Natural killer cell (primary cell): ENCODE data around the gene SGO2. TPM values are rescaled to one million over a fixed set of nuclear protein-coding genes. Genes with fewer than 3 reads are reported as not detected.

ENCODE experiments used
- ATAC-seq, 3 donors: fragments of 150-1000 bp in 2 of 3; fragments of 200-7000 bp in 1 of 3; cut with Tn5 transposase; 1 replicate in 1 of 3; 2 replicates in 2 of 3; pipeline ENCODE4 v1.10.0; 2021; ENCODE audit warnings: mild to moderate bottlenecking in 2 of 3, moderate library complexity in 2 of 3
- DNase-seq, 2 donors: peaks; one replicate each; pipeline versions ENCODE4 v3.0.0 to v3.0.0-alpha.2; 2013 to 2021; ENCODE audit warnings: mixed read lengths in 1 of 2
- H3K27ac ChIP-seq: one replicate; pipeline ENCODE4 v1.5.1; 2013; ENCODE audit warnings: mild to moderate bottlenecking, low read length
- H3K27me3 ChIP-seq: one replicate; pipeline ENCODE4 v1.6.1; 2013; ENCODE audit warnings: low read length; ENCODE audit not compliant: control insufficient read depth, insufficient read depth
- H3K36me3 ChIP-seq: one replicate; pipeline ENCODE4 v1.6.1; 2013; ENCODE audit warnings: low read length; ENCODE audit not compliant: control insufficient read depth, insufficient read depth
- H3K4me1 ChIP-seq: one replicate; pipeline ENCODE4 v1.6.1; 2013; ENCODE audit warnings: low read length; ENCODE audit not compliant: control insufficient read depth, insufficient read depth
- H3K4me3 ChIP-seq: one replicate; pipeline ENCODE4 v1.5.1; 2013; ENCODE audit warnings: low read length
- H3K9me3 ChIP-seq: one replicate; pipeline ENCODE4 v1.6.1; 2013; ENCODE audit warnings: low read length; ENCODE audit not compliant: control insufficient read depth, insufficient read depth
- H3K27ac Mint-ChIP-seq, 2 donors: one replicate each; pipeline ENCODE4 v1.8.0; 2022; ENCODE audit warnings: mild to moderate bottlenecking in 2 of 2, mixed read lengths in 2 of 2, moderate library complexity in 1 of 2
- H3K27me3 Mint-ChIP-seq, 2 donors: one replicate each; pipeline ENCODE4 v1.8.0; 2022; ENCODE audit warnings: low read depth in 2 of 2, mixed read lengths in 2 of 2
- H3K36me3 Mint-ChIP-seq: one replicate; pipeline ENCODE4 v1.8.0; 2022; ENCODE audit warnings: mixed read lengths
- H3K4me1 Mint-ChIP-seq, 2 donors: one replicate each; pipeline ENCODE4 v1.8.0; 2022; ENCODE audit warnings: mixed read lengths in 2 of 2
- H3K4me3 Mint-ChIP-seq: one replicate; pipeline ENCODE4 v1.8.0; 2022; ENCODE audit warnings: mild to moderate bottlenecking, moderate library complexity, mixed read lengths
- H3K9me3 Mint-ChIP-seq, 2 donors: one replicate each; pipeline ENCODE4 v1.8.0; 2022; ENCODE audit warnings: mixed read lengths in 2 of 2
- CTCF ChIP-seq: fragments of 200-600 bp; IDR thresholded peaks from one replicate; pipeline ENCODE4 v1.8.0; 2022; ENCODE audit warnings: antibody characterized with exemption
- WGBS: methylation state at CpG from one replicate; pipeline ENCODE4 v1.1.7; 2013; ENCODE audit warnings: missing lambda C conversion rate; ENCODE audit not compliant: insufficient coverage; 5-methylcytosine and 5-hydroxymethylcytosine counted together
- intact Hi-C: fragments of 100-400 bp; cut with micrococcal nuclease; formaldehyde crosslinking; loops from one replicate; pipeline ENCODE4 v1.14.2; 2022
- total RNA-seq, 4 donors: library from RNA; stranded (reverse); fragments of 120-200 nt in 1 of 4; gene quantifications; one replicate each; pipeline versions ENCODE4 v1.2.3 to v1.2.4, GENCODE V29; 2013 to 2022

Gene SGO2
- total RNA-seq, 3 donors from 2014 or later (not counting 1 experiment from before 2014, with no cell fraction given), result 2.3 to 5.4 (median 3.1) TPM

GRCh38 chr2:200523604-200524003 lies 2.4 kb upstream of the SGO2 start:
- Mint-ChIP-seq H3K4me1 (peaks cover 9 to 10% of the 10 kb centered on the region in 2 donors), H3K27me3 (peaks cover 2 to 7% of the 10 kb centered on the region in 2 donors), H3K4me3 (no peak overlapping the region), H3K9me3 (no peaks in the 10 kb centered on the region), H3K27ac (no peak overlapping the region), H3K36me3 (no peaks in the 10 kb centered on the region)
- 54% methylated on average over 1 of the region's 2 CpGs for WGBS
- Histone ChIP-seq H3K9me3 (no peaks in the 10 kb centered on the region), H3K36me3 (no peaks in the 10 kb centered on the region), H3K4me3 (no peak overlapping the region), H3K4me1 (peaks cover 7% of the 10 kb centered on the region), H3K27me3 (no peaks in the 10 kb centered on the region), H3K27ac (no peak overlapping the region)
- intact Hi-C loops, result no loop called here
- no peak for ATAC-seq
- DNase-seq, result no peak
- TF ChIP-seq CTCF, result no peak

- Histone ChIP-seq H3K27me3 (no peaks in the 10 kb centered on the region), H3K4me3 (no peak overlapping the region), H3K9me3 (no peaks in the 10 kb centered on the region), H3K27ac (no peak overlapping the region), H3K4me1 (peaks cover 7% of the 10 kb centered on the region), H3K36me3 (no peaks in the 10 kb centered on the region)
- Mint-ChIP-seq H3K9me3 (no peaks in the 10 kb centered on the region), H3K36me3 (no peaks in the 10 kb centered on the region), H3K4me3 (peak overlapping the region; percentile 92), H3K27me3 (peaks cover 2 to 7% of the 10 kb centered on the region in 2 donors), H3K27ac (no peak overlapping the region), H3K4me1 (peaks cover 9 to 10% of the 10 kb centered on the region in 2 donors)
- DNase-seq (no peak), ATAC-seq (no peak)
- 83% methylated on average over 2 of the region's 2 CpGs for WGBS
- no peak for TF ChIP-seq CTCF
- intact Hi-C loops, result loop anchor here (5.0 kb wide), 1 partner anchor 337 kb away; the partner anchor contains the start of gene CLK1
Observed at GRCh38 chr2:200525066-200525465, 941 bp upstream of the SGO2 start.

- no peaks in the 10 kb centered on the region for H3K27me3 ChIP-seq
- DNase-seq (no peak), ATAC-seq (no peak)
- peaks cover 7% of the 10 kb centered on the region for H3K4me1 ChIP-seq
- intact Hi-C loops, result loop anchor here (5.0 kb wide), 1 partner anchor 337 kb away; the partner anchor contains the start of gene CLK1
- no peaks in the 10 kb centered on the region for H3K36me3 ChIP-seq
- Mint-ChIP-seq H3K4me1 (peaks cover 9 to 10% of the 10 kb centered on the region in 2 donors), H3K36me3 (no peaks in the 10 kb centered on the region), H3K9me3 (no peaks in the 10 kb centered on the region), H3K4me3 (peak overlapping the region; percentile 92), H3K27ac (peak overlapping the region; percentile 85), H3K27me3 (peaks cover 2 to 7% of the 10 kb centered on the region in 2 donors)
- no peaks in the 10 kb centered on the region for H3K9me3 ChIP-seq
- H3K27ac ChIP-seq, result peak overlapping the region; percentile 70
- TF ChIP-seq CTCF, result no peak
- H3K4me3 ChIP-seq, result peak overlapping the region; percentile 94
- 42% methylated on average over 6 of the region's 7 CpGs for WGBS
Observed at GRCh38 chr2:200525551-200525881, 491 bp upstream of the SGO2 start.

- DNase-seq (no peak), ATAC-seq (no peak)
- Mint-ChIP-seq H3K27me3 (peaks cover 2 to 7% of the 10 kb centered on the region in 2 donors), H3K27ac (no peak overlapping the region), H3K36me3 (no peaks in the 10 kb centered on the region), H3K4me1 (peaks cover 9 to 10% of the 10 kb centered on the region in 2 donors), H3K4me3 (no peak overlapping the region), H3K9me3 (no peaks in the 10 kb centered on the region)
- Histone ChIP-seq H3K9me3 (no peaks in the 10 kb centered on the region), H3K4me1 (peaks cover 7% of the 10 kb centered on the region), H3K36me3 (no peaks in the 10 kb centered on the region), H3K27ac (no peak overlapping the region), H3K27me3 (no peaks in the 10 kb centered on the region), H3K4me3 (no peak overlapping the region)
- WGBS, result 100% methylated on average over 3 of the region's 3 CpGs
- no peak for TF ChIP-seq CTCF
- intact Hi-C loops, result loop anchor here (5.0 kb wide), 1 partner anchor 334 kb away; the partner anchor contains the start of gene CLK1
Observed at GRCh38 chr2:200528228-200528627, 2.2 kb downstream of the SGO2 start.
